Stimulated activated CD8-positive, alpha-beta memory T cell treated with anti-CD3 and anti-CD28 coated beads, Interleukin-12 subunit alpha, Interleukin-12 subunit beta, amount 100 ng/mL, for 4 hours (primary cell): ENCODE measurements around the gene PXT1.
"Not testable (repeated sequence)": the region's sequence is repeated elsewhere in the genome, so short reads cannot be mapped to it uniquely, and the experiment has no call there.

Experiments
- DNase-seq: peaks from one replicate; pipeline ENCODE4 v3.0.0-alpha.2; 2020; ENCODE audit warnings: low read depth

The PXT1 gene

GRCh38 chr6:36442671-36443470 is at the start of gene PXT1, which contains the start of gene KCTD20:
TSS of gene PXT1 (minus strand) at chr6:36442854. CDS start at chr6:36426082, 16,772 bp downstream.
TSS of gene KCTD20 (plus strand) at chr6:36443000. CDS start at chr6:36470098, 27,098 bp downstream.
- peak; percentile 77 for DNase-seq

GRCh38 chr6:36492092-36492491 is 49.4 kb upstream of the PXT1 start:
- DNase-seq = no peak

GRCh38 chr6:36491378-36491965 is 48.8 kb upstream of the PXT1 start:
- DNase-seq = no peak

GRCh38 chr6:36489426-36489825 is 46.8 kb upstream of the PXT1 start:
- no peak for DNase-seq

GRCh38 chr6:36488221-36488620 is 45.6 kb upstream of the PXT1 start:
- no peak for DNase-seq

GRCh38 chr6:36487698-36488097 is 45.0 kb upstream of the PXT1 start:
- DNase-seq = no peak

GRCh38 chr6:36484736-36485135 is 42.1 kb upstream of the PXT1 start:
- DNase-seq = no peak

- not testable (repeated sequence) for DNase-seq
These were observed 40.7 kb upstream of the PXT1 start for GRCh38 chr6:36483326-36483725.

- no peak for DNase-seq
These were observed 36.6 kb upstream of the PXT1 start for GRCh38 chr6:36479256-36479655.

- no peak for DNase-seq
These were observed 35.4 kb upstream of the PXT1 start for GRCh38 chr6:36478051-36478526.

- DNase-seq = no peak
These were observed 27.3 kb upstream of the PXT1 start for GRCh38 chr6:36469946-36470345.

- DNase-seq = no peak
These were observed 26.6 kb upstream of the PXT1 start for GRCh38 chr6:36469148-36469661.

GRCh38 chr6:36467625-36468024 is 25.0 kb upstream of the PXT1 start:
- no peak for DNase-seq

GRCh38 chr6:36464233-36464632 is 21.6 kb upstream of the PXT1 start:
- DNase-seq = no peak

- DNase-seq = no peak
These were observed 21.0 kb upstream of the PXT1 start for GRCh38 chr6:36463676-36464075.

- no peak for DNase-seq
These were observed 19.0 kb upstream of the PXT1 start for GRCh38 chr6:36461646-36462045.

- no peak for DNase-seq
These were observed 18.3 kb upstream of the PXT1 start for GRCh38 chr6:36460916-36461315.

GRCh38 chr6:36459501-36459900 is 16.8 kb upstream of the PXT1 start:
- DNase-seq = no peak

GRCh38 chr6:36455486-36456027 is 12.9 kb upstream of the PXT1 start:
- no peak for DNase-seq

- not testable (repeated sequence) for DNase-seq
These were observed 10.2 kb upstream of the PXT1 start for GRCh38 chr6:36452897-36453296.

- DNase-seq = not testable (repeated sequence)
These were observed 6.5 kb upstream of the PXT1 start for GRCh38 chr6:36449173-36449572.

GRCh38 chr6:36445621-36446020 is 3.0 kb upstream of the PXT1 start:
- no peak for DNase-seq

GRCh38 chr6:36444470-36444869 is 1.8 kb upstream of the PXT1 start:
- no peak for DNase-seq
